ENCODE results near the gene FBXL14. TPM values are rescaled to one million over a fixed set of nuclear protein-coding genes. Genes with fewer than 3 reads are reported as not detected.

FBXL14 gene
- total and polyA plus RNA-seq, 8 donors, result 7.5 to 15.5 (median 10.6) TPM

GRCh38 chr12:1553536-1553935, 40.8 kb downstream of the FBXL14 start:
- H3K4me3 ChIP-seq, result no peak overlapping the region
- no peak for TF ChIP-seq CTCF (IDR thresholded peaks at IDR 0.05)
- intact Hi-C loops (cut with DNase I), result no loop called here

GRCh38 chr12:1552911-1553491, 41.4 kb downstream of the FBXL14 start:
- H3K36me3 ChIP-seq, result no peaks in the 10 kb centered on the region
- DNase-seq, result no peak
- TF ChIP-seq CTCF (IDR thresholded peaks at IDR 0.05), result no peak
- no peaks in the 10 kb centered on the region for H3K4me1 ChIP-seq
- H3K4me3 ChIP-seq, result no peak overlapping the region
- no peak overlapping the region for H3K27ac ChIP-seq
- no peaks in the 10 kb centered on the region for H3K9me3 ChIP-seq
- intact Hi-C loops (cut with DNase I), result no loop called here
- no peak for ATAC-seq
- no peaks in the 10 kb centered on the region for H3K27me3 ChIP-seq

More at GRCh38 chr12:1553536-1553935, 40.8 kb downstream of the FBXL14 start:
- no peak for DNase-seq
- Histone ChIP-seq H3K27me3 (no peaks in the 10 kb centered on the region), H3K4me1 (no peaks in the 10 kb centered on the region), H3K27ac (no peak overlapping the region), H3K36me3 (no peaks in the 10 kb centered on the region), H3K9me3 (no peaks in the 10 kb centered on the region)
- no peak for ATAC-seq

DNA sequence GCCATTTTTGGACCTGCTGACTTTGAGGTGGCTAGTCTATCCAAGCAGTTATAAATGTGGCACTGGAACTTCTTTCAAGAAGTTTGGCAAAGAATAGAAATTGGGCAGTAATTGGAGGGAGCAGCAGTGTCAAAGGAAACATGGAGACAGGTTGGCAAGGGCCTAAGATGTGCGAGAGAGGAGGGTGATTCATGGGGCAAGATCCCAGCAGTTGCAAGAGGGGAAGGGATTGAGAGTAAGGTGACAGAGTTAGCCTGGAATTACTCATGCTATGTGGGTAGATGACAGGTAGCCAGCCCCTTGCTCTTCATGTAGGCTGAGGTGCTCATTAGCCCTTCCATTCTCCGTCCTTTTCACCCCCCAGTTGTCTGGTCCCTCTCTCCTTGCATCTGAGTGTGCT, 42.2 kb downstream of the FBXL14 start:
- Histone ChIP-seq H3K4me1 (no peaks in the 10 kb centered on the region), H3K27me3 (no peaks in the 10 kb centered on the region), H3K4me3 (no peak overlapping the region), H3K36me3 (no peaks in the 10 kb centered on the region), H3K9me3 (no peaks in the 10 kb centered on the region), H3K27ac (no peak overlapping the region)
- TF ChIP-seq CTCF (IDR thresholded peaks at IDR 0.05), result no peak
- DNase-seq (no peak), ATAC-seq (no peak)
- intact Hi-C loops (cut with DNase I), result no loop called here

DNA sequence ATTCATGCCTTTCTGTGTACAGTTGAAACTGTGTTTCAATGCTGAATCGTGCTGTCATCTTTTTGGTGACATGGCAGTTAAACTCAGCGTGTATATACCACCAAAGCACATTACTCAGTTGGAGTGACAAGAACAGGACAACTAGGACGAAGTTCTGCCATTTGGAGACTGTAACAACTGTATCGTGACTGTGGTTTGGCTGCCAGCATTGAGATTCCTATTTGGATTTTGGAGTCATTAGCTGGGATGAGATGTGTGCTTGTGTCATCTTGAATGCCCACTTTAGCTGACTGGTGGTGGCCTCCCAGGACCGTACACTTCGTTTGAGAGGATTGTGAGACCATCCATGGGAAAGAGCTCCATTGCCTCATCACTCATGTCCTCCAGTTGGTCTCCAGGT, 42.9 kb downstream of the FBXL14 start:
- H3K9me3 ChIP-seq, result no peaks in the 10 kb centered on the region
- TF ChIP-seq CTCF (IDR thresholded peaks at IDR 0.05), result no peak
- no peaks in the 10 kb centered on the region for H3K36me3 ChIP-seq
- ATAC-seq (no peak), DNase-seq (no peak)
- no peak overlapping the region for H3K27ac ChIP-seq
- no peaks in the 10 kb centered on the region for H3K27me3 ChIP-seq
- intact Hi-C loops (cut with DNase I), result no loop called here
- no peaks in the 10 kb centered on the region for H3K4me1 ChIP-seq
- H3K4me3 ChIP-seq, result no peak overlapping the region

DNA sequence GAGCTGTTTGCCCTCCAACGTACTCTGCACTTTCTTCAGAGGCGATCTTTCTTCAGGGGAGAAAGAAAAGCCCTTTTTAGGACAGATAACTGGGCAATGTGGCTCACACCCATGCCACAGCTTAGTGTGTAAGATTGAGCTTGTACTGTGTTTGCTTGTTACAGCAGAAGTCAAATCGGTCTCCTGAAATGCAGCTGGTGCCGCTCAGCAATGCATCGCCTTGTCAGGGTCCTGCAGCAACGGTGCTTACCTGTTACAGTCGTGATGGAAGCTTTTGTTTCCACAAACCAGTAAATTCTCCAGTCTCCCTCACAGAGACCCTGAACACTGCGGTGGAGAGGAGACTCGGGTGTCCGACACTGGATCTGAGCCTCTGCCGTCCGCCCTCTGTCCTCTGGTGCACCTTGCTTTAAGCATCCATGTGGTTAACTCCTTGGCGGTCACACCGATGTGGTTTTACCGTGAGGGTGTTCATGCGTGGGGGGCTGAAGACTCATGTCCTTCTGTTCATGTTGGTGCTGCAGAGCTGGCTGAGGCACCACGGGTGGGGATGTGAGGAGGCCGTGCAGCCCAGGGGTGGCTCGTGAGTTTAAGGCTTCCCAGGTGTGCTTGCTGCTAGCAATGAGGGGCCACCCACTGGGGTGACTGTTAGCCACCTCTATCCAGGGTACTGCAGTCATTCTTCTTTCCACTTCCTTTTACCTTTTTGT, 47.3 kb downstream of the FBXL14 start:
- no peak for TF ChIP-seq CTCF (IDR thresholded peaks at IDR 0.05)
- no peak overlapping the region for H3K4me3 ChIP-seq
- intact Hi-C loops (cut with DNase I), result no loop called here
- DNase-seq (no peak), ATAC-seq (no peak)
- no peaks in the 10 kb centered on the region for H3K9me3 ChIP-seq
- H3K27ac ChIP-seq, result no peak overlapping the region
- no peaks in the 10 kb centered on the region for H3K27me3 ChIP-seq
- H3K4me1 ChIP-seq, result no peaks in the 10 kb centered on the region
- H3K36me3 ChIP-seq, result no peaks in the 10 kb centered on the region

All from left lung (tissue), 10 donors.